HUDEP-2 (cell line): ENCODE data around the gene NPSR1.
A peak's percentile ranks its signal among the peaks of the same experiment; 100 is the strongest.
"Not testable (repeated sequence)": the region's sequence is repeated elsewhere in the genome, so short reads cannot be mapped to it uniquely, and the experiment has no call there.

Source experiments
- DNase-seq, 76 experiments: peaks; one replicate each; lab custom pipeline; 2025; ENCODE audit not compliant: unreplicated experiment in 76 of 76; lab: John Stamatoyannopoulos, UW

Gene NPSR1

GRCh38 chr7:34867341-34867740 lies 209.3 kb downstream of the NPSR1 start:
- not testable (repeated sequence) for DNase-seq

- DNase-seq: not testable (repeated sequence)
Measured at GRCh38 chr7:34868602-34869001, 210.6 kb downstream of the NPSR1 start.

GRCh38 chr7:34869057-34869456 lies 211.0 kb downstream of the NPSR1 start:
- no peak for DNase-seq

- peak in 2 of 76 experiments; percentile 0 to 5 for DNase-seq
Measured at GRCh38 chr7:34870041-34870440, 212.0 kb downstream of the NPSR1 start.

- DNase-seq: not testable (repeated sequence)
Measured at GRCh38 chr7:34874329-34874728, 216.3 kb downstream of the NPSR1 start.

- DNase-seq: no peak
Measured at GRCh38 chr7:34875481-34875880, 217.5 kb downstream of the NPSR1 start.

- not testable (repeated sequence) for DNase-seq
Measured at GRCh38 chr7:34878944-34879735, 221.1 kb downstream of the NPSR1 start.

- DNase-seq: no peak
Measured at GRCh38 chr7:34879871-34880270, 221.9 kb downstream of the NPSR1 start.

GRCh38 chr7:34883855-34884254 lies 225.8 kb downstream of the NPSR1 start:
- DNase-seq: not testable (repeated sequence)

- no peak for DNase-seq
Measured at GRCh38 chr7:34886856-34887255, 228.8 kb downstream of the NPSR1 start.

- no peak for DNase-seq
Measured at GRCh38 chr7:34889951-34890350, 231.9 kb downstream of the NPSR1 start.

- DNase-seq: no peak
Measured at GRCh38 chr7:34895202-34895601, 237.2 kb downstream of the NPSR1 start.
